ENCODE measurements around the gene CYP2C18.
"Not testable (repeated sequence)": the region's sequence is repeated elsewhere in the genome, so short reads cannot be mapped to it uniquely, and the experiment has no call there.

Gene CYP2C18

GRCh38 chr10:94666391-94667102 is 17.0 kb upstream of the CYP2C18 start:
- H3K4me3 ChIP-seq (ENCODE audit: low read length) = no peak overlapping the region
- TF ChIP-seq, protein P1, sequence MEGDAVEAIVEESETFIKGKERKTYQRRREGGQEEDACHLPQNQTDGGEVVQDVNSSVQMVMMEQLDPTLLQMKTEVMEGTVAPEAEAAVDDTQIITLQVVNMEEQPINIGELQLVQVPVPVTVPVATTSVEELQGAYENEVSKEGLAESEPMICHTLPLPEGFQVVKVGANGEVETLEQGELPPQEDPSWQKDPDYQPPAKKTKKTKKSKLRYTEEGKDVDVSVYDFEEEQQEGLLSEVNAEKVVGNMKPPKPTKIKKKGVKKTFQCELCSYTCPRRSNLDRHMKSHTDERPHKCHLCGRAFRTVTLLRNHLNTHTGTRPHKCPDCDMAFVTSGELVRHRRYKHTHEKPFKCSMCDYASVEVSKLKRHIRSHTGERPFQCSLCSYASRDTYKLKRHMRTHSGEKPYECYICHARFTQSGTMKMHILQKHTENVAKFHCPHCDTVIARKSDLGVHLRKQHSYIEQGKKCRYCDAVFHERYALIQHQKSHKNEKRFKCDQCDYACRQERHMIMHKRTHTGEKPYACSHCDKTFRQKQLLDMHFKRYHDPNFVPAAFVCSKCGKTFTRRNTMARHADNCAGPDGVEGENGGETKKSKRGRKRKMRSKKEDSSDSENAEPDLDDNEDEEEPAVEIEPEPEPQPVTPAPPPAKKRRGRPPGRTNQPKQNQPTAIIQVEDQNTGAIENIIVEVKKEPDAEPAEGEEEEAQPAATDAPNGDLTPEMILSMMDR (conservative IDR thresholded peaks at IDR 0.05; ENCODE audit: low read length) = no peak
- no peak for DNase-seq (ENCODE audit: low read depth)

- no peak for DNase-seq (ENCODE audit: low read depth)
- H3K4me3 ChIP-seq (ENCODE audit: low read length) = no peak overlapping the region
- TF ChIP-seq, protein P1 (conservative IDR thresholded peaks at IDR 0.05; ENCODE audit: low read length) = no peak
Observed at GRCh38 chr10:94673614-94674321, 9.8 kb upstream of the CYP2C18 start.

DNA sequence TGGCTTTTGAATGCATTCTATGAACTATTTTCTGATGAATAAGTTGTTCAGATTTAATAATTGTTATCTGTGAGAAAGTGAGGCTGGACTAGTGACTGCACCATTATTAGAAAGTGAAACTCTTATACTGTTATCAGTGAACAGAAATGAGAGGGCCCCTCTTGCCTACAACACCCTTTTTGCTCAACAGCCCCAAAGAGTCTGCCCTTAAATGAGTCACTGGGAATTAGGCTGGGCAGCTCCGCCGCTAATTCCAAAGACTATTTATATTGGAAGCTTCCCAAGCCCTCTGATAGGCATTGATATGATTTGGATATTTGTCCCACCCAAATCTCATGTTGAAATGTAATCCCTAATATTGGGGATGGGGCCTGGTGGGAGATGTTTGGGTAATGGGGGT is 7.0 kb upstream of the CYP2C18 start:
- TF ChIP-seq, protein P1 (conservative IDR thresholded peaks at IDR 0.05; ENCODE audit: low read length) = no peak
- H3K4me3 ChIP-seq (ENCODE audit: low read length) = no peak overlapping the region
- no peak for DNase-seq (ENCODE audit: low read depth)

- no peak overlapping the region for H3K4me3 ChIP-seq (ENCODE audit: low read length)
- TF ChIP-seq, protein P1 (conservative IDR thresholded peaks at IDR 0.05; ENCODE audit: low read length) = no peak
- no peak for DNase-seq (ENCODE audit: low read depth)
Observed at GRCh38 chr10:94677691-94678090, 5.8 kb upstream of the CYP2C18 start.

DNA sequence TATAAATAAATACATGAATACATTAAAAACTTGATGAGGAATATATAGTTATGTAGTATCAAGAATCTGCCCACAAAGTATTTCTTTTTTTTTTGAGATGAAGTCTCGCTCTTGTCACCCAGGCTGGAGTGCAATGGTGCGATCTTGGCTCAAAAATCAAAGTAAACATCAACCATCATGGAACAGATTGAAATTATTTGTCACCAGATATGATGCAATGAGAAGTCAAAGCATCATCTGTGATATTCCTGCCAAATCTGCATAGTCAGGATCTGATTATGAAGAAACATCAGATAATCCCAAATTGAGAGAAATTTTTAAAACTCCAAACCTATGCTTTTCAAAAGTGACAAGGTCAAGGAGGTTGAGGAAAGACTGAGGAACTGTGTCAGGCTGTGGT is 5.1 kb upstream of the CYP2C18 start:
- no peak for DNase-seq (ENCODE audit: low read depth)
- H3K4me3 ChIP-seq (ENCODE audit: low read length) = no peak overlapping the region
- TF ChIP-seq, protein P1 (conservative IDR thresholded peaks at IDR 0.05; ENCODE audit: low read length) = no peak

DNA sequence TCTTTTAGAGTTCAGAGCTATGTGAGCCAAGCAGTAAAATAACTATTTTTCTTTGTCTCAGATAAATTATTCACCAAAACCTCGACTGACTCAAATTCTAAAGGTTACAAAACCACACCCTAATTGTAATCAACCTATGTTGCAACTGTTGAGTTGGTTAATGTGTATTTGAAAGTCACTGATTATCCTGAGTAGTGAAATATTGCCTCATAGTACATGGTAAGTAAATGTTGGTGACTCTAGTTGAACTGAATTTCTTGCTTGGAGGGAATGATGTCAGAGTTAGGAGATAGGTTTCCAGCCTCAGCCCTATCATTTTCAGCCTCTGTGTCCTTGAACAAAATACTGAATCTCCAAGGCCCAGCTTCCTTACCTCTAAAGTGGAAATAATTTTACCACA is 3.0 kb upstream of the CYP2C18 start:
- TF ChIP-seq, protein P1 (conservative IDR thresholded peaks at IDR 0.05; ENCODE audit: low read length) = no peak
- DNase-seq (ENCODE audit: low read depth) = no peak
- H3K4me3 ChIP-seq (ENCODE audit: low read length) = no peak overlapping the region

- not testable (repeated sequence) for H3K4me3 ChIP-seq (ENCODE audit: low read length); DNase-seq (ENCODE audit: low read depth)
Observed at GRCh38 chr10:94682636-94683035, 893 bp upstream of the CYP2C18 start.
